ENCODE data around the gene CCNA2.

GRCh38 chr4:121791481-121791880 is 32.2 kb downstream of the CCNA2 start:
- TF ChIP-seq CREB5 (CRISPR knock-in tag; IDR thresholded peaks at IDR 0.05; ENCODE audit: low read depth) (no peak), ARNTL (CRISPR knock-in tag; IDR thresholded peaks at IDR 0.05; ENCODE audit: borderline replicate concordance, low read depth) (no peak), CSDC2 (CRISPR knock-in tag; IDR thresholded peaks at IDR 0.05) (no peak), PATZ1 (CRISPR knock-in tag; IDR thresholded peaks at IDR 0.05; ENCODE audit: borderline replicate concordance) (no peak), ZFP30 (CRISPR knock-in tag; IDR thresholded peaks at IDR 0.05) (no peak), POU6F1 (CRISPR knock-in tag; IDR thresholded peaks at IDR 0.05; ENCODE audit: borderline replicate concordance, low read depth) (no peak), ZC3H10 (CRISPR knock-in tag; IDR thresholded peaks at IDR 0.05) (no peak), TOX (CRISPR knock-in tag; IDR thresholded peaks at IDR 0.05; ENCODE audit: borderline replicate concordance) (no peak), TCF4 (CRISPR knock-in tag; IDR thresholded peaks at IDR 0.05; ENCODE audit: borderline replicate concordance) (no peak), ZNF565 (CRISPR knock-in tag; conservative IDR thresholded peaks at IDR 0.05; ENCODE audit: low read depth) (no peak)

Data from SK-N-SH treated with all-trans-retinoic acid at 6 μM for 48 hours (cell line).